Pancreas (tissue), 10 donors: ENCODE results near the gene CHMP4A. TPM values are rescaled to one million over a fixed set of nuclear protein-coding genes. Genes with fewer than 3 reads are reported as not detected.

Experiments used
- ATAC-seq, 4 donors: fragments of 200-7000 bp; cut with Tn5 transposase; one replicate each; pipeline versions ENCODE4 v1.8.0 to v1.9.1; 2020; ENCODE audit warnings: mild to moderate bottlenecking in 4 of 4, moderate library complexity in 4 of 4
- DNase-seq, 6 donors: peaks; one replicate each; pipeline ENCODE4 v3.0.0-alpha.2; 2020
- FAIRE-seq: peaks from 2 replicates; lab custom pipeline; 2012; peaks lifted over from hg19 to GRCh38; lab: Jason Lieb, UNC
- H3K27ac ChIP-seq, 4 donors: fragments of 200-600 bp; sonication (generic); 1 replicate in 3 of 4; 2 replicates in 1 of 4; pipeline versions ENCODE4 v1.5.0 to v1.8.0; 2020
- H3K27me3 ChIP-seq, 4 donors: fragments of 200-600 bp; one replicate each; pipeline ENCODE4 v1.8.0; 2021
- H3K36me3 ChIP-seq, 3 donors: fragments of 200-600 bp; sonication (generic) in 1 of 3; one replicate each; pipeline versions ENCODE4 v1.5.0 to v1.8.0; 2020 to 2021
- H3K4me1 ChIP-seq, 3 donors: fragments of 200-600 bp; one replicate each; pipeline ENCODE4 v1.8.0; 2021
- H3K4me3 ChIP-seq, 4 donors: fragments of 200-600 bp; sonication (generic) in 2 of 4; one replicate each; pipeline versions ENCODE4 v1.5.0 to v1.8.0; 2020 to 2021
- H3K9me3 ChIP-seq, 4 donors: fragments of 200-600 bp; one replicate each; pipeline ENCODE4 v1.8.0; 2021
- WGBS, 2 donors: extraction: QIAGEN DNeasy Blood & Tissue Kit; methylation state at CpG; one replicate each; pipeline ENCODE4 v1.1.7; 2013; 5-methylcytosine and 5-hydroxymethylcytosine counted together
- intact Hi-C, 3 donors: fragments of 100-400 bp; cut with DNase I; formaldehyde crosslinking; loops; one replicate each; pipeline versions ENCODE4 v1.11.1 to v1.14.2; 2022
- polyA plus RNA-seq, 2 donors: library from polyadenylated mRNA; stranded (reverse); fragments of 200-250 nt; gene quantifications; one replicate each; pipeline ENCODE4 v1.2.3, GENCODE V29; 2013
- total RNA-seq, 6 donors: library from RNA; stranded (reverse); fragmentation: NEBNext Ultra II Directional in 4 of 6; extraction: Animal tissue kit (Norgen Biotek cat#: 25700) in 4 of 6; gene quantifications; one replicate each; pipeline versions ENCODE4 v1.2.1 to v1.2.4, GENCODE V29; 2021 to 2023
- TF ChIP-seq, protein P1 (sequence below), 4 donors: fragments of 200-600 bp; sonication (generic) in 3 of 4; IDR thresholded peaks; one replicate each; pipeline versions ENCODE4 v1.5.0 to v1.8.0; 2021; ENCODE audit warnings: antibody characterized with exemption in 4 of 4
- donor health status: healthy with polysubstance abuse.
- donor health status: DM: no; HTN: no; CAD: no; lungs with moderate emphysema.
- donor health status: DM: no; HTN: no; CAD: no.
- donor health status: control.
- donor health status: control.
- donor health status: Bipolar disorder and iron deficiency.
- donor health status: DM: yes; HTN: yes; CAD: no.
- donor health status: DM: no; HTN: no; CAD: no.
- donor health status: DM: no; HTN: no; CAD: no.
- donor health status: DM: yes; HTN: yes; CAD: no.

Gene CHMP4A
- total and polyA plus RNA-seq, 8 donors = 16.3 to 79.9 (median 23.5) TPM

DNA sequence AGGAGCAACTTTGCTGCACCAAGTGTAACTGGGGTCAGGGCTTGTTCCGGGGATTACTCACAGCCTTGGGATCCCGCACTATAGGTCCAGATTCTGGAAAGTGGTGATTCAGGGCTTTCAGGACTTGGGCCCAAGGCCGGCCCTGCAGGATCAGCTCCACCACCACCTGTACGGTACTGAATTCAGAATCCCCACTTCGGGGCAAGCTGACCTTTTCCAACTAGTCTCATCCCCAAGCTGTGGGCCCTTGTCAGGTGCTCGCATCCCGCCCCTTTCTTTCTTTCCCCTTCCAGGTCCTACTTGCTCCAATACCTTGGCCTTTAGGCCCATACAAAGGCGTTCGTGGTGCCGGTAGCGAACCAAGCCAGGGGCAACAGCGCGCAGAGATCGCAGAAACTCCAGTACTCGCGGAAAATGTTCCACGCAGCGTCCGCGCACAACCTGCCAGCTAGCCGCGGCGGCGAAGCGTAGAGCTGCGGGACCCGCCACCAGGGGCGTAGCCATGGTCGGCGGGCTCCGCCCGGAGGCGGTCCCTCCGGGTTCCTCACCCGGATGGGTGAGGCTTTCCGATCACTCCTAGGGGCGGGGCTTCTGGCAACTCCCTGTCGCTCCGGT lies 28.6 kb upstream of the CHMP4A start:
- H3K4me1 ChIP-seq = peaks cover 14 to 27% (median 23%) of the 10 kb centered on the region in 3 donors

DNA sequence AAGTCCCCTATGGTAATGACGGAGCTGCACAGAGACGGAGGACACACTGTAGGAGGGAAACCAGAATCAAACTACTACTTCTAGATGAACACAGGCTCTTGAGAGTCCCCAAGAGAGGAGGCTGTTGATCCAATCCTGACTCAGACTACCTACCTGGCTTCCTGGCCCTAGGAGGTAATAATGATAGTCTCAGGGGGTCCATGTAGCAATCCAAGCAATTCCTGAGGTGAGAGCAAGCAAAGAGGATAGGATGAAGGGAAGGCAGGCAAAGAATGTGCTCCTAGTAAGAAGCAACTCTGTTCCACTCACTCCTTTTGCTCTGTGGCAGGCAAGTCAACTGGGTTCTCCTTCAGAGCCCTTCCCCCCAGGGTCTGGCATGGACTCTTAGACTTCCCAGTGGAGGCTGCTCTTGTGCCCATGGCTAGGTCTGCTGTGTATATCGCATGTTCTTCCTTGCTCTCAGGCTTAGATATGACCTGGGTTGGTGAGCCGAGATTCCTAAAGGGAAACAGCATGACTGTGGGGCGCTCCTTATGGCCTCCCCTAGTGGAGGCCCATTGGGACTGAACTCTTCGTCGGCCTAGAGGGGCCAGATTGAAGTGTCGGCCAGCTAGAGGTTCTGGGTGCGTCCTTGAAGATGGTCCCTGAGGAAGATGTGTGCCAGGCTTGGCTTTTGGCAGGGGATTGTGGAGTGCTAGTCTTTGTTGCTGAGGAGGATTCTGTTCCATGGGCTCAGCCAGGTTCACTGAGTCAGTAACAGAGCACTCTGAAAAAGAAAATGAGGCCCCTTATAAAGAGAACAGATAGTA lies 27.0 kb upstream of the CHMP4A start:
- Histone ChIP-seq H3K27ac (no peak overlapping the region), H3K4me3 (peak overlapping the region in 1 of 4 donors; percentile 10), H3K36me3 (peaks cover 5 to 39% (median 27%) of the 10 kb centered on the region in 3 donors), H3K4me1 (peaks cover 14 to 27% (median 23%) of the 10 kb centered on the region in 3 donors), H3K9me3 (no peaks in the 10 kb centered on the region), H3K27me3 (no peaks in the 10 kb centered on the region)
- intact Hi-C loops = no loop called here
- no peak for DNase-seq
- TF ChIP-seq, protein P1, sequence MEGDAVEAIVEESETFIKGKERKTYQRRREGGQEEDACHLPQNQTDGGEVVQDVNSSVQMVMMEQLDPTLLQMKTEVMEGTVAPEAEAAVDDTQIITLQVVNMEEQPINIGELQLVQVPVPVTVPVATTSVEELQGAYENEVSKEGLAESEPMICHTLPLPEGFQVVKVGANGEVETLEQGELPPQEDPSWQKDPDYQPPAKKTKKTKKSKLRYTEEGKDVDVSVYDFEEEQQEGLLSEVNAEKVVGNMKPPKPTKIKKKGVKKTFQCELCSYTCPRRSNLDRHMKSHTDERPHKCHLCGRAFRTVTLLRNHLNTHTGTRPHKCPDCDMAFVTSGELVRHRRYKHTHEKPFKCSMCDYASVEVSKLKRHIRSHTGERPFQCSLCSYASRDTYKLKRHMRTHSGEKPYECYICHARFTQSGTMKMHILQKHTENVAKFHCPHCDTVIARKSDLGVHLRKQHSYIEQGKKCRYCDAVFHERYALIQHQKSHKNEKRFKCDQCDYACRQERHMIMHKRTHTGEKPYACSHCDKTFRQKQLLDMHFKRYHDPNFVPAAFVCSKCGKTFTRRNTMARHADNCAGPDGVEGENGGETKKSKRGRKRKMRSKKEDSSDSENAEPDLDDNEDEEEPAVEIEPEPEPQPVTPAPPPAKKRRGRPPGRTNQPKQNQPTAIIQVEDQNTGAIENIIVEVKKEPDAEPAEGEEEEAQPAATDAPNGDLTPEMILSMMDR (IDR thresholded peaks at IDR 0.05) = no peak
- WGBS, 2 donors = 81 to 84% methylated on average over 9 of the region's 9 CpGs
- no peak for FAIRE-seq
- no peak for ATAC-seq

More for the DNA sequence above, 28.6 kb upstream of the CHMP4A start:
- Histone ChIP-seq H3K4me3 (peak overlapping the region; percentile 42 to 79 (median 60)), H3K36me3 (peaks cover 3 to 30% (median 16%) of the 10 kb centered on the region in 3 donors), H3K27ac (peak overlapping the region; percentile 98 to 100 (median 100)), H3K9me3 (no peaks in the 10 kb centered on the region), H3K27me3 (no peaks in the 10 kb centered on the region)
- TF ChIP-seq, protein P1 (IDR thresholded peaks at IDR 0.05) = peak; percentile 47 to 64 (median 63)
- DNase-seq (peak; percentile 93 to 97 (median 94)), FAIRE-seq (no peak), ATAC-seq (peak; percentile 91 to 95 (median 92))
- intact Hi-C loops = no loop called here
- WGBS, 2 donors = 1% methylated on average over 36 to 39 of the region's 39 CpGs

DNA sequence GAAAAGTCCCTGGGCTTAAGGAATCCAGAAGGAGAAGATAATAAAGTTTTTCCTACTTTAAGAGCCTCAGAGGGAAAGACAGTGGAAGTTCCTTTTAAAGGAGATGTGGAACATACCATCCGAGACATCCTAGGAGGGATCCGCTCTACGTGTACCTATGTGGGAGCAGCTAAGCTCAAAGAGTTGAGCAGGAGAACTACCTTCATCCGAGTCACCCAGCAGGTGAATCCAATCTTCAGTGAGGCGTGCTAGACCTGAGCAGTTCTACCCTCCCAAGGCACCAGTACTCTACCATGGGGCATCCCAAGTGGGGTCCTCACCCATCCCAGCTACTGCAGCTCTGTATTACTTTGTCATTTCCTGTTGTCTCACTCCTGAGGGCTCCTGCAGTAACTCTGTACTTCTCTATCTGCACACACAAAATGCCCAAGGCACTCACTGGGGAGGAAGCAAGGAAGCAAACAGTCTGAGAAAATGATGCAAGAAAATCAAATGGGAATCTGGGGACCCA lies 25.3 kb upstream of the CHMP4A start:
- WGBS, 2 donors = 85 to 89% methylated on average over 5 of the region's 5 CpGs
- intact Hi-C loops = no loop called here
- Histone ChIP-seq H3K4me3 (no peak overlapping the region), H3K27ac (no peak overlapping the region), H3K27me3 (no peaks in the 10 kb centered on the region), H3K4me1 (peaks cover 21 to 31% (median 30%) of the 10 kb centered on the region in 3 donors), H3K36me3 (peaks cover 5 to 39% (median 27%) of the 10 kb centered on the region in 3 donors), H3K9me3 (no peaks in the 10 kb centered on the region)
- TF ChIP-seq, protein P1 (IDR thresholded peaks at IDR 0.05) = no peak
- ATAC-seq = no peak
- no peak for DNase-seq
- FAIRE-seq = no peak

DNA sequence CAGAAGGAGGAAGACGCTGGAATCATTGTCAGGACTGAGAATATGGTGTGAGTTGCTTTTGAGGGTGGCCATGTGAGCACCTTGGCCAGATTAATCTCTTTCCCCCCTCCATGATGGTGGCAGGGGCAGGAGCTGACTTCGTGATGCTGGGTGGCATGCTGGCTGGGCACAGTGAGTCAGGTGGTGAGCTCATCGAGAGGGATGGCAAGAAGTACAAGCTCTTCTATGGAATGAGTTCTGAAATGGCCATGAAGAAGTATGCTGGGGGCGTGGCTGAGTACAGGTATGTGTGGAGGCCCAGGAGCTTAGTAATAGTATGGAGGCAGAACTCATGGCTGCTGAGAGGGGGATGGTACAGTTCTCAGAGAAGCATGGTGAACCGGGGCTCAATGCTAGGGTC lies 24.8 kb upstream of the CHMP4A start:
- ATAC-seq = no peak
- no peak overlapping the region for H3K27ac ChIP-seq
- WGBS, 2 donors = 77 to 83% methylated on average over 5 of the region's 5 CpGs

More for the DNA sequence above, 24.8 kb upstream of the CHMP4A start:
- FAIRE-seq (no peak), DNase-seq (no peak)
- Histone ChIP-seq H3K36me3 (peaks cover 5 to 39% (median 27%) of the 10 kb centered on the region in 3 donors), H3K4me3 (no peak overlapping the region), H3K4me1 (peaks cover 22 to 36% (median 35%) of the 10 kb centered on the region in 3 donors), H3K9me3 (no peaks in the 10 kb centered on the region), H3K27me3 (no peaks in the 10 kb centered on the region)
- TF ChIP-seq, protein P1 (IDR thresholded peaks at IDR 0.05) = no peak
- intact Hi-C loops = no loop called here
